Fibroblast of the conjunctiva (primary cell): ENCODE results near the gene PAX7.

Experiments
- DNase-seq: peaks from one replicate; pipeline ENCODE4 v3.0.0-alpha.2; 2010; ENCODE audit warnings: low read depth

PAX7 gene

DNA sequence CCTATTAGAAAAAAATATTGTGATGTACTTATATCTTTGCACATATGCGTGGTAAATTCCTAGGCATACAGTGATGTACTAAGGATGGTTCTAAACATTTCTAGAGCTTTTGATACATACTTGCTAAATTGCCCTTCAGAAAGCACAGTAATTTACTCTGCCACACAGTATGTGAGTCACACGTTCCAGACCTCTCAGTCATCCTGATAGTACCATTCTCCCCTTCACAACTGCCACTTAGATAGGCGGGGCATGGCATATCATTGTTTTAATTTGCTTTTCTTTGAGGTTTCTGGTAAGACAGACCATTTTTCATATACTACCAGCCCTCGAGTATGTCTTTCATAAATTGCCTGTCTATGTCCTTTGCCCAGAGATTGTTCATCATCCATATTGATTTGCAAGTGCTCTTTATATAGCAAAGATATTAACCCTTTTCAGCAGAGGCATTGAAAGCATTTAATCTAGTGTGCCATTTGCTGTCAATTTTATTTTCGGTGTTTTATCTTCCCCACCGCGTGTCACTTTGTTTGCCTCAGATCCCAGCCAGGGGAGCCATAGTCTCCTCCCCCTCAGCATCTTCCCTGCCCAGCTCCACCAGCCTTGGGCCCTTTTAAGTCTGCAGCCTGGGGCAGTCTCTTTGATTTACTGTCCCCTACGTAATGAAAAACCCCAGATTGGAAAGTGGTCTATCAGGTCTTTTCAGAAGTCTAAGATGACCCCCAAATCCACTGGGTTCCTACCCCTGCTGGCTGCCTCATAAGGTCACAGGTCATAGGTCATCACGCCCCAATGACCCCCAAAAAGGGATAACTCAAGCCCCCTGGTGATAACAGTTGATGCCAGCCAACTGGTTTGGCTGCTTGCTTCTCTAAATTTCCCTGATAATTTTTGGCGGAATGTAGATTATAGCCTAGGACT lies 11.8 kb upstream of the PAX7 start:
- DNase-seq: no peak

DNA sequence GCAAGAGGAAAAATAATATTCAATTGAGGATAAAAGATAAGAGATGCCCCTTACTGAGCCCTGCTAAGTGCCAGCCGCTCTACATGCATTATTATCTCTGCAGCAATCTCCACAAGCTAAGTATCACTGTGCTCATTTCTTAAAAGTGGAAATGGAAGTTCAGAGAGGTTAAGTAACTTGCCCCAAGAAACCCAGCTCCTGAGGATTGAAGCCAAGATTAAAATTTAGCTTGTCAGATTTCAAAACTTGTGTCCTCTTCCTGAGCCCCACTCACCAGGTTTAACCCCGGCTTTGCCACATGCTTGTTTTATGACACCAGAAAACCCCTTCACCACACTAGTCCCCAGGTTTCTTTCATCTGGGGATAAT lies 11.2 kb upstream of the PAX7 start:
- DNase-seq: no peak

DNA sequence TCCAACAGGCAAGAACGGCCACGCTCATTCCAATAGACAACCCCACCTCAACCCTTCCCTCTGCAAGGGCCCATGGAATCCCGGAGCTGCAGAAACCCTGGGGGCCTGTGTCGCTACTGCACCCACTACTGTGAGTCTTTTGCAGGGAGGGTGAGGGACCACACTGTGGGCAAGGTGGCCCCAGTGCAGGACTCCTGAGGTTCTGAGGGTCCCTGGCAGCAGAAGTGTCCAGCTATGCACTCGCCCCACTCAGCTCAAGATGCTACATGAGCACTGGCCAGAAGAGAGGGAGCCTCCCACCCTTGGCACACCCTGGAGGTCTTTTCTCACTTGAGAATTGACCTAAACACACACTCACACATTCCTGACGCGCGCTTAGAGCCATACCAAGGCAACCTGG lies 2.1 kb upstream of the PAX7 start:
- DNase-seq: no peak

DNA sequence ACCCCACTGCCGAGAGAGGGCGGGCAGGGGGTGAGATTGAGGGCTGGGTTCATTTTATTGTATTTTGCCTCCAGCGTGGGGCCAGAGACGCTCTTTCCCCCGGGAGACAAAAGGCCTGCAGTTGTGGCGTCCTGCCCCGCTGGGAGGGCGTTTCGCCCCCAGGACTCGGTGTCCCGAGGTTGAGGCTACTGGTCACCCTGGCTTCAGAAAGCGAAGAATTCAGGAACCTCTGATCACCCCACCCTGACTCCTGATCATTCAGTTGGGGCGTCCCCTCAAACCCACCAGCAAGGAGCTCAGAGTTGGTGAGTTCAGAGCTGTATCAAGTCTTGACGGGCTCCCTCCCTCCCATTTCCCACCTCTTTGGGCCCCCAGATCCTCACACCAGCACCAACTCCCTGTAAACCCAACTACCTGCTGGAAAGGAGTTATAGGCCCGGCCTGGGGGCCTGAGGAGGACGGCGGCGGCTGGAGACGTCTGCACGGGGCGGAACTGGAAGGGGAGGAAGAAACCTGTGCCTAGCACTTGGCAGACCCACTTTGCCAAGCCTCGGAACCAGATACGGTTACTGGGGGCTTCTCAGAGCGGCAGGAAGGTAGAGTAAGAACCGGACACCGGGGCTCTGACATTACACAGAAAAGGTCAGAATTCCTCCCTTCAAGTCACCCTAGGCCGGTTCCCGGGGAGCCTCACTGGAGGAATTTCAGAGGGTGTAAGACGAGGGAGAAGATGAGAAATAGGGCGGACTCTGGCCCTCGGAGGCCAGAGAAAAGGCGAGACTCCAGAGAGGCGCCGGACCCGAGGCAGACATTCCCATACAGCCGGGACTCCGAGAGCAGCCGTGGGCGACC lies 761 bp upstream of the PAX7 start:
- DNase-seq: no peak

DNA sequence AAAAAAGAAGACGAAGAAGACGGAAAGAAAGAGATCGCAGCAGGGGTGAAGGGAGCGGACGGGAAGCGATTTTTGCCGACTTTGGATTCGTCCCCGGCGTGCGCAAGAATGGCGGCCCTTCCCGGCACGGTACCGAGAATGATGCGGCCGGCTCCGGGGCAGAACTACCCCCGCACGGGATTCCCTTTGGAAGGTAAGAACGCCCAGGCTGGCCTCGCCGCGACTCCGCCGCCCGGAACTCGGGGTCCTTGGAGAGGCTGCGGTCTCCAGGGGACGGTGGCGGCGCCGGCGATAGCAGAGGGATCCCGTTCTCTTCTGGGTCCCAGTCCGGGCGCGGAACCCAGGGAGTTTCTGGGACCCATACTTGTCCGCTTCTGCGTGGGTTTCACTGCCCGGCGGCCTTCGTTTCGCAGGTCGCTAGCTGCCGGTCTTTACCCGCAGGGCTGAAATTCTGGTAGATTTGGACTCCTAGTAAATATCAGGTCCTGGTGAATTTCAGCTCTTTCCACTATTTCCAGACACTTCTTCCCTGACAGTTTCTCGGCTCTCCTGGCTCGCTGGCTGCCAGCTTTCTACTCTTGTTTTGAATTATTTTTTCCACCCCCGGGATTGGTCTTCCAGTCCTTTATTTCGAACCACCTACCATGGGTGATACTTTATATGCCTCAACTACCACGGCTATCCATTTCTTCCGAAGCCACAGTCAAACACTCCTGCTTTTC lies 1.0 kb downstream of the PAX7 start:
- DNase-seq: no peak

DNA sequence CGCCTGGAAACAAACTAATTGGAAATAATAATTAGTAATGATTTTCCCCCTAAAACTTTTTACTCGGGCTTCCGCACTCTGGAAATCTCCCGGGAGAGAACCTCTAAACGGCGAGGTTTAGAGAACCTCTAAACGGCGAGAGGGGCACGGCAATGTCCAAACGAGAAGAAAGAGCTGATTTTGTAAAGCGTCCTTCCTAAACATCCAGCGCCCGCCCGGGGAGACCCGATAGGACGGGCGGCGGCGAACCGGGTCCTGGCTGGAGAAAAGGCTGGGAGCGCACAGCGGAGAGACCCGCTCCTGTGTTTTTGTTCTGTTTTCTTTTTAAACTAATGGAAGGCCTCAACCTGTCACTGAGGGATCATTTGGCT lies 1.6 kb downstream of the PAX7 start:
- no peak for DNase-seq

DNA sequence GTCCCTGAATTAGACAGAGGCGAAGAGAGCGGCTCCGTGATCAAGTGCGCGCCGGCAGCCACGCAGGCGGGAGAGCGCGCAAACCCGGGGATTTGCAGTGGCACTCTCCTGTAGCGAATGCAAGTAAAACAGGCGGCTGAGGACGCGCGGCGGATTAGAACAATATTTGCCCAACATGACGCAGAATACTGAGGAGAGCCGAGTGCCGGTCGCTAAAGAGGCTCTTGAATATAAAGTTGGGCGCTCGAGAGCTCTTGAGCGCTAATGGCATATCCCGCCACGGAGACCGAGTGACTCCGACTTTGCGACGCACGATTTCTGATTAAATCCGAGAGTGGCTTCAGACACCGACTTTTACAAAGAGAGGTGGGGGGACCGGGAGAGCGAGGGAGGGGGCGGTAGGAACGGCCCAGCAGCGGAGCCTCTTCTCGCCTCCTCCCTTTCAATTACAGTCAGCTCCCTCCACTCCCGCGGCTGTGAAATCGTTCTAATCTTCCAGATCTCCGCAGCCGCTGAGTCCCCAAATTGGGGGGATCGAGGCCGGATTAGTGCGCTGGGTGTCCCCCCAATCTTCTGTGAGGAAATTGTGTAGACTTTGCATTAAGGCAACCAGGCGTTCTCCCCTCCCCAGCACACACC lies 2.3 kb downstream of the PAX7 start:
- no peak for DNase-seq

DNA sequence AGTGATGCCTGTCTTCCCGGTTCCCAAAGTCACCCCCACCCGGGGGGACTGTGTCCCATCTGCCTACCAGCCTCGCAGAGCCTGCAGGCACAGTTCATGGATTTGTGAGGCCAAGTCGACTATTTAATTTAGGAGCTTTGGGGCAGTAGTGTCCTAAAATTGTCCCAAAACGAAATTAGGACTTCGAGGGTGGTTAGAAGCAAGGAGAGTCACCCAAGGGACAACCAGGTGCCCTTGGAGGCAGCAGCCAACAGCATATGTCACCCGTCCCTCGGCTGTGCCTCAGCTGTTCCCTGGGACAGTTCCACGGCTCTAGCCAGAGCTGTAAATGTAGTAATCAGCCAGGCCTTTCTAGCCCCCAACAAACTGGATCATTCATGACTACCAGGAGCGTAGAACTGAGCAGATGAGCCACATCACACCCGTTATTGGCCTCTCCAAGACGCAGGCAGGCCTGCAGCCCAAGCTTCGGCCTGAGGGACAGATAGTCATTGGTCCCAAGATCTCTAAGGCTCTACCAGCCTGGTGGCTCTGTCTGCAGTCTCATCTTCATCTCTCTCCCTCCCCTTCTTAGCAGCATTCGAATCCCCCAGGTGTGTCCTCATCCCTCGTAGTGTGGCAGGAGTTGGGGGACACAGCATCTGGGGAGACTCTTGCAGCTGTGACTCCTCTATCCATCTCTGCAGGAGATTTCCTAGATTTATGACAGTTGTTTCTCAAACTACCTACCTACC lies 2.9 kb downstream of the PAX7 start:
- no peak for DNase-seq

DNA sequence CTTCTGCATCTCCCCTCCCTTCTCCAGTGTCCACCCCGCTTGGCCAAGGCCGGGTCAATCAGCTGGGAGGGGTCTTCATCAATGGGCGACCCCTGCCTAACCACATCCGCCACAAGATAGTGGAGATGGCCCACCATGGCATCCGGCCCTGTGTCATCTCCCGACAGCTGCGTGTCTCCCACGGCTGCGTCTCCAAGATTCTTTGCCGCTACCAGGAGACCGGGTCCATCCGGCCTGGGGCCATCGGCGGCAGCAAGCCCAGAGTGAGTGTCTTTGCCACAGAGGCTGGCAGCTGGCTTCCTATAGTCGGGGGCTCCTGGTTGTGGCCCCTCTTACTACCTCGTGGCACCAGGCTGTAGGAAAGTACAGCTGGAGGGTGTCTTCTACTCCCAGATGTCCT lies 3.6 kb downstream of the PAX7 start:
- DNase-seq: no peak

DNA sequence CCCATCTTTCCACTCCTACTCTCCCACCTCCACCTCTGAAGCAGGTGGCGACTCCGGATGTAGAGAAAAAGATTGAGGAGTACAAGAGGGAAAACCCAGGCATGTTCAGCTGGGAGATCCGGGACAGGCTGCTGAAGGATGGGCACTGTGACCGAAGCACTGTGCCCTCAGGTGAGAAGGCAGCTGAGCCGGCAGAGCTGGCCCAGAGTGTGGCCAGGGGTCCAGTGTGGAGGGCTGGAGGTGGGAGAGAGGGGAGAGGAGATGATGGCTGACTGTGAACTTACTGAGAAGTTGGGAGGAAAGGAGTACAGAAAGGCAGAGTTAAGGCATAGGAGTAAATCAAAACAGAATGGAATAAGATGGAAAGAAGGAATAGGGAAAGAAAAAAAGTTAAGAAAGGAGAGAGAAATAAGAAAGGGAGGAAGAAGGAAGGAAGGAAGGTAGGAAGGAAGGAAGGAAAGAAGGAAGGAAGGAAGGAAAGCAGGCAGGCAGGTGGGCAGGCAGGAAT lies 4.5 kb downstream of the PAX7 start:
- no peak for DNase-seq

DNA sequence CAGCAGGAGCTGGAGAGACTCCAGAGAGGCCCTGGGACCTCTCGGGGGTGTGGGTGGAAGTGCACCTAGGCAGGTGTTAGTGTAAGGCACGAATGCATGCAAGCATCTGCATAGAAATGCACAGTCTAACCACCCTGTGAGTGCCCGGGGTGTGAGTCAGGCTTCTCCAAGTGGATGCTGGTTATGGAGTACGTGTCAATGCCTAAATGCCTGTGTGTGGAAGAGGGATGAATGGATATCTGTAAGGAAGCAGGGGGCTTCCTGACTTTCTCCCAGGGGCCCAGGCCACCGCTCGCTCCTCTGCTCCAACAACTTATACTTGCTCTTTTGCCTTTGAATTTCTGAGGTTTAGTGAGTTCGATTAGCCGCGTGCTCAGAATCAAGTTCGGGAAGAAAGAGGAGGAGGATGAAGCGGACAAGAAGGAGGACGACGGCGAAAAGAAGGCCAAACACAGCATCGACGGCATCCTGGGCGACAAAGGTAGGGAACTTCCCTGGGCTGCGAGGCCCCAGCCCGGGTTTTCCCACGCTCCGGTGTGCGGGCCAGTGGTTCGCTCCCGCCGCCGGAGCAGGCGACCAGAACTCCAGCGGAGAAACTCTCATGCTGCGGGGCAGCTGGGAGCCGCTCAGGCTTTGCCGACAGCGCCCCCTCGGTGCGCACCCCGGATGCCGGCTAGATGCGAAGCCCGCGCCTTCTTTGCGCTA lies 5.4 kb downstream of the PAX7 start:
- DNase-seq: no peak

DNA sequence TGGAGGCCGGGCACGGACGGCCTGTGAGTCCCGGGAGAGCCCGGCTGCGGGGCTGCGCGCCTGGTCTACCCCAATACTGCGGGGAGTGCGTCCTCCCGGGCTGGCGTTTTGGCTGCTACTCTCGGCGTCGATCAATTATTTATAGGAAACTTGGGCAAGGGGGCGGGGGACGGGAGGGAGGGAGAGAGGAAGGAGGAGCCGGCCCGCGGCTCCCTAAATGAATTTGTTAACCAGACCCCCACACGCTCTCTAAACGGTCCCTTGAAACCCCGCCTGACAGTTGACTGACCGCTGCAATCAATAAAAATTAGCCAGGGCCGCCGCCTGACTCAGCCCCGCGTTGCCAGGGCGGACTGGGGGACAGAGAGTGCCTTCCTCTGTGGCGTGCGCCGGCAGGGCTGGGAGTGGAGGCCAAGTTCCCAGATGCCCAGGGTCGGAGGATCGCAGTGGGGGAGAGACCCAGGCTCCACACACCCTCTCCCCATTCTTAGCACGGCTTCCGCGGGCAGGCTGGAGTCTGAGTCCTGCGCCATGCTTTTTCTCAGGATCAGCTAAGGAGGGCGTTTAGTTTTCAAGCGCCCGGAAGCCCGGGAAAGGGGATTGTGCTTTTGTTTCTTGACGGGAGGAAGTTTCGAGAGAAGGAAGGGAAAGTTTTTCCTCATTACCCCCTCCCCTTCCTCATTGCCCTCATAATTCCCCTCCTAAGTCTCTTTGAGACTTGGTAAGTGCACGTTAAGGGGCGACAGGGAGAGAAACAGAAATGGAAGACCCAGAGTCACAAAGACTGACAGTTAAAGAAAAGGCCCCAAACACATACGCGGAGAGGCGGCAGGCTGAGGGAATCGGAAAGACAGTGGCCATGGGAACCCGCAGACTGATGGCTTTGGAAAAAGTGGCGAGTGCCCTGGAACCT lies 6.2 kb downstream of the PAX7 start:
- no peak for DNase-seq

DNA sequence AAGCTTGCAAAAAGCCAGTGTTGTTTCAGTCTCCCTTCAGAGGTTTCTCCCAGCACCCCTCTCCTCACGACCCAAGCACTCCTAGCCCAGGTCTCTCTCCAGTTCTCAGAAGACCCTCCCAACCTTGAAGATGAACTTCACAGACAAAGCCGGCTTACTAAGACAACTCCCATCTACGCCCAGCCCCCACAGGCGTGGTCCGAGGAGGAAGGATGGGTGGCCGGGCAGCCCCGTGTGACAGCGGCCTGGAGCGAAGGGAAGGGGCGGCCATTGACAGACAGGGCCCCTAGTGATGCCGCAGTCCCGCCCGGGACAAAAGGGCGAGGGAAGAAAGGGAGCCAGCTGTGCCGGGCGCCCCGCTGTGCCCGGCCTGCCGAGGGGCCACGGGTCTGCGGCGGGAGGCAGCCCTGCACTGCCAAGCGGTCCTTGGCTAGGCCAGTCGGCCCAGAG lies 6.9 kb downstream of the PAX7 start:
- DNase-seq: no peak

DNA sequence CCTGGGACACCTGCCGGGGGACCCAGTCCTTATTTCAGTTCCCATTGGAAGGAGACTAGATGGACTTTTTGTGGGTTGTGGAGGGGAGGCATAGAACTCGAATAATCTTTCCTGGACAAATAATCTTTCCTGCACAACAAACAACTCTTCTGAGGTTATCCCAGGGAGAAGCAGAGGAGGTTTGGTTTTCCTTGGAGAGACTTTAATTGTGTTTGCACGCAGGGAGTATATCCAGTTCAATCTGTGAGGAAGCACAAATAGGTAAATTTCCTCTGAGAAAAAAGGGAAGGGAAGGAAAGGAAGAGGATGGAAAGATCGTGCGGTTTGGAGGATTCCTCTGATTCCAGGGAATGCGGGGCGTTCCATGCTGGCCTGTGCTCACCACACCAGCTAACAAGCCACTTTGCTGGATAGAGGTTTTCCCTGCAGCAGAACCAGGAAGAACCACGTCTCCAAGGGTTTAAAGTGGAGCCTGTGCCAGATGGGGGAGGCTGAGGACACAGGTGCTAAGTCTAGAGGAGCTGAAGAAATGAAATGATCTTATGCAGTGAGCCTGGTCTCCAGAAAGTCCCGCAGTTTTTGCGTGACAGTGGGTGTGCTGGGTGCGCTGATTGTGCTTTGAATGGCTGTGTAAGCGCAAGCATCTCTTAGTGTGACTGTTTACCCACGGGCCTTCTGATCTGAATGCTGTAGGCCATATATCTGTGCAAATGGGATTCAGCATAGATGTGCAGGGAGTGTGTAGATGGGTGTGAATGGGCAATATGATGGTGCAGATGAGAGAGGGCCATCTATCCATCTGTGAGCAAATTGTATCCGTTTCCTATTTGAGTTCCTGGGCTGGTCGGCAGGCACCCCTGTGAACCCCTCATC lies 7.6 kb downstream of the PAX7 start:
- no peak for DNase-seq

DNA sequence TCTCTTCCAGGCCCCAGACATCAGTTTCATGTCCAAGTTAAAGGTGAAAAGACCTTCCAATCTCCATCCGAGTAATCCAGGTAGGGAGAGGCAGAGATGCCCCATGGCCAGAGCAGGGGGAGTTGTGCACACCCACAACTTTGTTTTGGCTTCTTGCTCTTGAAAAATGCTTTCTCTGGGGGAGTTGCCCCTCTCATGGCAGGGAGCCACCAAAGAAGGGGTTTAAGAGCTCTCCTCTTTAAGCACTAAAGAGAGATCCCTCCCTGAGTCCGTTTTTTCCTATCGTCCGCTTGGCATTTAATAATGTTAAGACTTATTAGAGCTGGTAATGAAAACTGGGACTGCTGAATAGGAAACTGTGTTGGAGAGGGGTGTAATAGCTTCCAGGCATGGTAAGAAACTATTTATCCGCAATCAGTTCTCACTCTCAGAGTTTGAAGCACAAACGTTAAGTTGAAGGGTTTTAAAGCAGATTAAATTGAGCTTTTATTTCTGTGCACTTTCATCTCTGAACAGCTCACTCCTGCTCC lies 8.3 kb downstream of the PAX7 start:
- no peak for DNase-seq

DNA sequence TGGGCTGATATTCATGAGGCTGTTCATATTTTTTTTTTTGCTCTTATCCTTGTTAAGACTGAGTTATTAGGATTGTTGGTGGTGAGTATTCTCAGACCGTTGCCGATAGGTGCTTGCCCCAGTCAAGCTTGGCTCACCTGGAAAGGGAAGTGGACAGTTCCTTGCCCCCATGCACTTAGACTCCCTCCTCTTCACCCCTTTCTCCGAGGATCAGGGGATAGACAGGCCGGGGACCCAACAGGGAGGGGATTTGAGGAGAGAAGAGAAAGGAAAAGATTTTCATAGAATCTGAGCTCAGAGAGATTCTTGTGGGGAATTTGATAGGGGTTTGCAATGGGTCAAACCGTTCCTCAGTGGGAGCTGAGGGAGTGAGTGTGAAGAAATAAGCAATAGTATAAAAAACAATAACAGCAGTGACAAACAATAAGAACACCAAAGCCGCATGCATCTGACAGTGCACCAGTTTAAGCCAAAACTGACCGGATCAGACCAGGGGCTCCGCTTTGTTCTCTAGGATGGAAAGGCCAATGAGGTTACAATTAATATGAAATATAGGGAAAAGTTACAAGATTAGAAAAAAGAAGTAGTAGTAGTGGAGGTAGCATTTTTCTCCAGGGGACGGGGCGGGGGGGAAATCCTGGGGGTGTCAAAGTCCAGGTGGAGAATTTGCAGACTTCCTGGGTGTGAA lies 8.9 kb downstream of the PAX7 start:
- no peak for DNase-seq

DNA sequence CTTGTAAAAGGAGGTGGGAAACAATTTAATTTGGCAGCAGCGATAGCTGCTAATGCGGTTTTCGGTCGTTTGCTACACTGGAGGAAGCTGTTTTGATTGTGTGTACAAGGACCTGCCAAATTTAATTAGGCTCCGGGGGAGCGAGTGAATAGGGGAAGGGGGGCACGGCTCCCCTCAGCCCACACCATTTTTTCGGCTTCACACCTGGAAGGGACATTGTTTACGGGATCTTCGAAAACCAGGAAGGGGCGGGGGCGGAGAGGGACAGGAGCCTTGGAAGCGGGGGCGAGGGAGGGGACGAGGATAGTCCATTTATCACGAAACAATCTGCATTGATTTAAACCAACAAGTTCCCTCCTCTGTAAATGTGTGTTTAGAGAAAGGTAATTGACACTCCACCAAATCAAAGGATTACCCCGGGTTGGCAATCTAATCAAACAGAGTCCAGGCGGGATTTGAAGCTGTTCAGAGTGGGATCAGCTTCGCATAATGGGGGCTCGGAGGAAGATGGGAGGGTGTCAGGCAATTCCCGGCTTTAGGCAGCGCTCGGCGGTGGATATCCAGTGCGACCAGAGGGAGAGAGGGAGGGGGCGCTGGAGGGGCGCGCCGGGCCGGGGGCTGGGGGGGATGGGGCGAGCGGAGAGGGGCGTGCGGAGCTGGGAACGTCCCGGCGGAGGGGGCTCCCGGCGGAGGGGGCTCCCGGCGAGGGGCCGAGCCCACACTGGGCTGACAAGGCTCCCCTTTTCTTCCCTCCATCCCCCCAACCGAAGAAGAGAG lies 9.8 kb downstream of the PAX7 start:
- no peak for DNase-seq
